ENCODE results near the gene RPLP1. TPM values are rescaled to one million over a fixed set of nuclear protein-coding genes. Genes with fewer than 3 reads are reported as not detected.

RPLP1 gene
- total and polyA plus RNA-seq, 9 of the 15 experiments (the other 6 are each of a cell fraction or from before 2014, with no cell fraction given), result 76.3 to 3,053 (median 847) TPM

- H2AFZ ChIP-seq (ENCODE audit: low read depth, low read length), result no peak overlapping the region
- in situ Hi-C loops (cut with MboI) (loop anchor here (5.0 kb wide), 1 partner anchor 346 kb away; no protein-coding TSS in a partner anchor), intact Hi-C loops (cut with micrococcal nuclease) (no loop called here)
- H3K27me3 ChIP-seq (ENCODE audit: control insufficient read depth in 2 of 2, insufficient read depth in 2 of 2, low read length in 2 of 2), result peaks cover 0 to 16% of the 10 kb centered on the region in 2 experiments; a peak in 1 of 5 replicates
- no peak for FAIRE-seq
- H3K79me2 ChIP-seq (ENCODE audit: control insufficient read depth, insufficient read depth, low read length), result no peaks in the 10 kb centered on the region
- no peaks in the 10 kb centered on the region; a peak in 1 of 5 replicates for H3K4me1 ChIP-seq (replicated peaks in 1 of 2; ENCODE audit: control insufficient read depth in 2 of 2, insufficient read depth in 2 of 2, low read length in 2 of 2)
- no peak overlapping the region for H3K4me2 ChIP-seq (ENCODE audit: insufficient read depth, low read length)
- H3K9ac ChIP-seq (ENCODE audit: insufficient read depth in 1 of 2, low read depth in 2 of 2, low read length in 2 of 2), result no peak overlapping the region
- H3K27ac ChIP-seq (ENCODE audit: extremely low read depth, low read depth, low read length), result no peak overlapping the region
- no peak for ATAC-seq
- DNase-seq (ENCODE audit: extremely low read depth in 1 of 4, low spot score in 3 of 4), result no peak
- BruUV-seq (replicated peaks), result no TSS peak
- no peak overlapping the region for H3K4me3 ChIP-seq
- H3K9me1 ChIP-seq (ENCODE audit: control insufficient read depth, insufficient read depth, low read length), result no peaks in the 10 kb centered on the region
- TF ChIP-seq SMAD4 (CRISPR knock-in tag; conservative IDR thresholded peaks at IDR 0.05) (no peak), HNRNPLL (IDR thresholded peaks at IDR 0.05; ENCODE audit: low read depth, low read length, poor library complexity, severe bottlenecking) (no peak)
- TF ChIP-seq, protein P1, sequence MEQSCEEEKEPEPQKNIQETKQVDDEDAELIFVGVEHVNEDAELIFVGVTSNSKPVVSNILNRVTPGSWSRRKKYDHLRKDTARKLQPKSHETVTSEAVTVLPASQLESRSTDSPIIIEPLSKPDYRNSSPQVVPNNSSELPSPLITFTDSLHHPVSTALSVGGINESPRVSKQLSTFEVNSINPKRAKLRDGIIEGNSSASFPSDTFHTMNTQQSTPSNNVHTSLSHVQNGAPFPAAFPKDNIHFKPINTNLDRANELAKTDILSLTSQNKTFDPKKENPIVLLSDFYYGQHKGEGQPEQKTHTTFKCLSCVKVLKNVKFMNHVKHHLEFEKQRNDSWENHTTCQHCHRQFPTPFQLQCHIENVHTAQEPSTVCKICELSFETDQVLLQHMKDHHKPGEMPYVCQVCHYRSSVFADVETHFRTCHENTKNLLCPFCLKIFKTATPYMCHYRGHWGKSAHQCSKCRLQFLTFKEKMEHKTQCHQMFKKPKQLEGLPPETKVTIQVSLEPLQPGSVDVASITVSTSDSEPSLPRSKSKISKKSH (CRISPR knock-in tag; IDR thresholded peaks at IDR 0.05), result no peak
- no peaks in the 10 kb centered on the region for H4K20me1 ChIP-seq (replicated peaks; ENCODE audit: control insufficient read depth, insufficient read depth, low read length)
- ChIA-PET CTCF (ENCODE audit: low intra/inter-chr PET ratio) (interaction anchor here (0.7 kb wide), 1 partner anchor 80 kb away, joined by 3 read pairs; no protein-coding TSS in a partner anchor), POLR2A (interaction anchor here (1.5 kb wide), 1 partner anchor 52 kb away, joined by 4 read pairs; no protein-coding TSS in a partner anchor)
- no peaks in the 10 kb centered on the region for H3K36me3 ChIP-seq (ENCODE audit: control insufficient read depth, insufficient read depth, low read length)
- 18% methylated on average over 4 of the region's 4 CpGs for WGBS (ENCODE audit: insufficient coverage, low coverage, missing lambda C conversion rate)
- H3K9me3 ChIP-seq (replicated peaks; ENCODE audit: control insufficient read depth, insufficient read depth, low read depth, low read length), result no peaks in the 10 kb centered on the region
Measured at GRCh38 chr15:69403594-69403993, 49.0 kb upstream of the RPLP1 start.

GRCh38 chr15:69405110-69405509, 47.5 kb upstream of the RPLP1 start:
- CTCF ChIA-PET (ENCODE audit: low intra/inter-chr PET ratio), result no interaction called here
- Histone ChIP-seq H4K20me1 (replicated peaks; ENCODE audit: control insufficient read depth, insufficient read depth, low read length) (no peaks in the 10 kb centered on the region), H3K4me3 (no peak overlapping the region), H3K9ac (ENCODE audit: insufficient read depth in 1 of 2, low read depth in 2 of 2, low read length in 2 of 2) (no peak overlapping the region), H3K27ac (ENCODE audit: extremely low read depth, low read depth, low read length) (no peak overlapping the region), H3K9me1 (ENCODE audit: control insufficient read depth, insufficient read depth, low read length) (no peaks in the 10 kb centered on the region), H3K27me3 (ENCODE audit: control insufficient read depth in 2 of 2, insufficient read depth in 2 of 2, low read length in 2 of 2) (peaks cover 0 to 8% of the 10 kb centered on the region in 2 experiments; a peak in 1 of 5 replicates), H3K79me2 (ENCODE audit: control insufficient read depth, insufficient read depth, low read length) (no peaks in the 10 kb centered on the region), H3K36me3 (ENCODE audit: control insufficient read depth, insufficient read depth, low read length) (no peaks in the 10 kb centered on the region), H3K9me3 (replicated peaks; ENCODE audit: control insufficient read depth, insufficient read depth, low read depth, low read length) (no peaks in the 10 kb centered on the region), H2AFZ (ENCODE audit: low read depth, low read length) (no peak overlapping the region), H3K4me2 (ENCODE audit: insufficient read depth, low read length) (no peak overlapping the region), H3K4me1 (replicated peaks in 1 of 2; ENCODE audit: control insufficient read depth in 2 of 2, insufficient read depth in 2 of 2, low read length in 2 of 2) (no peaks in the 10 kb centered on the region)
- POLR2A ChIA-PET, result interaction anchor here (0.6 to 1.2 kb wide), 5 partner anchors 10 to 354 kb away, joined by 3 read pairs; partner anchors contain the start of gene GLCE
- no peak for DNase-seq (ENCODE audit: extremely low read depth in 1 of 4, low spot score in 3 of 4)
- no peak for FAIRE-seq
- WGBS (ENCODE audit: insufficient coverage, low coverage, missing lambda C conversion rate), result 9% methylated on average over 3 of the region's 3 CpGs
- no peak for ATAC-seq
- in situ Hi-C loops (cut with MboI) (no loop called here), intact Hi-C loops (cut with micrococcal nuclease) (no loop called here)
- no TSS peak for BruUV-seq (replicated peaks)
- TF ChIP-seq TCF3 (CRISPR knock-in tag; IDR thresholded peaks at IDR 0.05) (no peak), ZNF766 (CRISPR knock-in tag; conservative IDR thresholded peaks at IDR 0.05) (no peak), C11orf30 (IDR thresholded peaks at IDR 0.05; ENCODE audit: low read depth) (peak; percentile 36; the same call in 1 of the 2 replicates), ZNF655 (CRISPR knock-in tag; IDR thresholded peaks at IDR 0.05) (no peak), PRMT5 (CRISPR knock-in tag; IDR thresholded peaks at IDR 0.05) (no peak), ZNF316 (IDR thresholded peaks at IDR 0.05) (0 out of 2 replicates have a peak, but pooled peaks have one; percentile 8), ZNF165 (CRISPR knock-in tag; IDR thresholded peaks at IDR 0.05; ENCODE audit: borderline replicate concordance) (no peak), VEZF1 (CRISPR knock-in tag; IDR thresholded peaks at IDR 0.05) (no peak), KLF10 (CRISPR knock-in tag; IDR thresholded peaks at IDR 0.05) (no peak)

Data from K562 (cell line).